ENCODE results near the gene ENHO.
A peak's percentile ranks its signal among the peaks of the same experiment; 100 is the strongest.
"Not testable (repeated sequence)": the region's sequence is repeated elsewhere in the genome, so short reads cannot be mapped to it uniquely, and the experiment has no call there.

ENHO gene

GRCh38 chr9:34506623-34507022, 16.2 kb downstream of the ENHO start:
- DNase-seq (ENCODE audit: low spot score), result no peak

- DNase-seq (ENCODE audit: low spot score), result no peak
Observed at GRCh38 chr9:34505370-34506120, 17.2 kb downstream of the ENHO start.

GRCh38 chr9:34503406-34503805, 19.4 kb downstream of the ENHO start:
- no peak for DNase-seq (ENCODE audit: low spot score)

- DNase-seq (ENCODE audit: low spot score), result no peak
Observed at GRCh38 chr9:34502891-34503290, 19.9 kb downstream of the ENHO start.

- no peak for DNase-seq (ENCODE audit: low spot score)
Observed at GRCh38 chr9:34502471-34502870, 20.3 kb downstream of the ENHO start.

GRCh38 chr9:34501889-34502425, 20.8 kb downstream of the ENHO start:
- DNase-seq (ENCODE audit: low spot score), result no peak

- no peak for DNase-seq (ENCODE audit: low spot score)
Observed at GRCh38 chr9:34501372-34501771, 21.4 kb downstream of the ENHO start.

- peak; percentile 77 for DNase-seq (ENCODE audit: low spot score)
Observed at GRCh38 chr9:34500623-34501267, 22.0 kb downstream of the ENHO start.

- no peak for DNase-seq (ENCODE audit: low spot score)
Observed at GRCh38 chr9:34499076-34499475, 23.7 kb downstream of the ENHO start.

GRCh38 chr9:34498553-34498952, 24.2 kb downstream of the ENHO start:
- DNase-seq (ENCODE audit: low spot score), result no peak

GRCh38 chr9:34496149-34496712, 26.6 kb downstream of the ENHO start:
- DNase-seq (ENCODE audit: low spot score), result no peak

GRCh38 chr9:34493972-34494535, 28.7 kb downstream of the ENHO start:
- DNase-seq (ENCODE audit: low spot score), result peak; percentile 25

- no peak for DNase-seq (ENCODE audit: low spot score)
Observed at GRCh38 chr9:34492051-34492450, 30.7 kb downstream of the ENHO start.

GRCh38 chr9:34491596-34491995, 31.2 kb downstream of the ENHO start:
- no peak for DNase-seq (ENCODE audit: low spot score)

- DNase-seq (ENCODE audit: low spot score), result no peak
Observed at GRCh38 chr9:34490760-34491159, 32.0 kb downstream of the ENHO start.

- no peak for DNase-seq (ENCODE audit: low spot score)
Observed at GRCh38 chr9:34490360-34490759, 32.4 kb downstream of the ENHO start.

- DNase-seq (ENCODE audit: low spot score), result no peak
Observed at GRCh38 chr9:34486572-34486971, 36.2 kb downstream of the ENHO start.

GRCh38 chr9:34485822-34486221, 37.0 kb downstream of the ENHO start:
- no peak for DNase-seq (ENCODE audit: low spot score)

- no peak for DNase-seq (ENCODE audit: low spot score)
Observed at GRCh38 chr9:34484678-34485077, 38.1 kb downstream of the ENHO start.

GRCh38 chr9:34482746-34483145, 40.0 kb downstream of the ENHO start:
- not testable (repeated sequence) for DNase-seq (ENCODE audit: low spot score)

- DNase-seq (ENCODE audit: low spot score), result not testable (repeated sequence)
Observed at GRCh38 chr9:34481620-34482019, 41.2 kb downstream of the ENHO start.

GRCh38 chr9:34479431-34479866, 43.3 kb downstream of the ENHO start:
- no peak for DNase-seq (ENCODE audit: low spot score)

GRCh38 chr9:34477541-34477940, 45.2 kb downstream of the ENHO start:
- no peak for DNase-seq (ENCODE audit: low spot score)

All from CD4-positive, alpha-beta T cell treated with Interleukin-2 at 100 ng/mL for 4 hours (primary cell).